HEK293T (cell line): ENCODE measurements around the gene GNB3.

Experiments
- CTCF ChIA-PET: fragments of 350-600 bp; formaldehyde crosslinking; extraction: SDS; loops from one replicate; lab custom pipeline; 2021; ENCODE audit warnings: antibody characterized with exemption, inconsistent platforms; lab: Yijun Ruan, JAX
- POLR2A ChIA-PET: fragments of 350-600 bp; formaldehyde crosslinking; extraction: SDS; loops from one replicate; lab custom pipeline; 2020; ENCODE audit warnings: antibody characterized with exemption, inconsistent platforms; lab: Yijun Ruan, JAX
- DNase-seq: peaks from one replicate; pipeline ENCODE4 v3.0.0; 2012; ENCODE audit warnings: mixed read lengths; ENCODE audit errors: extremely low spot score
- ARNT ChIP-seq: fragments of 450-650 bp; IDR thresholded peaks from 2 replicates; pipeline ENCODE4 v1.6.1; 2017; ENCODE audit warnings: mild to moderate bottlenecking
- BHLHE40 ChIP-seq: fragments of 450-650 bp; IDR thresholded peaks from 2 replicates; pipeline ENCODE4 v1.6.1; 2016; ENCODE audit warnings: mild to moderate bottlenecking, moderate library complexity, borderline replicate concordance
- CTBP1 ChIP-seq: fragments of 450-650 bp; IDR thresholded peaks from 2 replicates; pipeline ENCODE4 v1.6.1; 2016; ENCODE audit warnings: borderline replicate concordance
- ELF4 ChIP-seq: fragments of 450-650 bp; IDR thresholded peaks from 2 replicates; pipeline ENCODE4 v1.6.1; 2017; ENCODE audit warnings: antibody characterized with exemption
- FOXA1 ChIP-seq: fragments of 450-650 bp; IDR thresholded peaks from 2 replicates; pipeline ENCODE4 v1.6.1; 2016; ENCODE audit warnings: mild to moderate bottlenecking
- FOXK2 ChIP-seq: fragments of 450-650 bp; IDR thresholded peaks from 2 replicates; pipeline ENCODE4 v1.6.1; 2016; ENCODE audit warnings: mild to moderate bottlenecking
- FOXM1 ChIP-seq: fragments of 450-650 bp; IDR thresholded peaks from 2 replicates; pipeline ENCODE4 v1.6.1; 2017; ENCODE audit warnings: mild to moderate bottlenecking, borderline replicate concordance
- HDGF ChIP-seq: fragments of 450-650 bp; IDR thresholded peaks from 2 replicates; pipeline ENCODE4 v1.6.1; 2017; ENCODE audit warnings: antibody characterized with exemption, borderline replicate concordance
- L3MBTL2 ChIP-seq: fragments of 450-650 bp; conservative IDR thresholded peaks from 2 replicates; pipeline ENCODE4 v1.6.1; 2016; ENCODE audit warnings: mild to moderate bottlenecking
- LEF1 ChIP-seq: fragments of 450-650 bp; IDR thresholded peaks from 2 replicates; pipeline ENCODE4 v1.6.1; 2017; ENCODE audit warnings: mild to moderate bottlenecking, borderline replicate concordance
- NFRKB ChIP-seq: fragments of 450-650 bp; IDR thresholded peaks from 2 replicates; pipeline ENCODE4 v1.6.1; 2016; ENCODE audit warnings: mild to moderate bottlenecking, moderate library complexity
- PKNOX1 ChIP-seq: fragments of 450-650 bp; IDR thresholded peaks from 2 replicates; pipeline ENCODE4 v1.6.1; 2016
- SP1 ChIP-seq: fragments of 450-650 bp; IDR thresholded peaks from 2 replicates; pipeline ENCODE4 v1.6.1; 2017
- SUZ12 ChIP-seq: fragments of 450-650 bp; IDR thresholded peaks from 2 replicates; pipeline ENCODE4 v1.6.1; 2016; ENCODE audit warnings: mild to moderate bottlenecking
- TARDBP ChIP-seq: fragments of 450-650 bp; IDR thresholded peaks from 2 replicates; pipeline ENCODE4 v1.6.1; 2016
- ZNF384 ChIP-seq: fragments of 450-650 bp; IDR thresholded peaks from 2 replicates; pipeline ENCODE4 v1.6.1; 2016

Gene GNB3

GRCh38 chr12:6847676-6848075 lies 7.0 kb downstream of the GNB3 start:
- ChIA-PET POLR2A (interaction anchor here (0.7 to 1.9 kb wide), 4 partner anchors 13 to 21 kb away, joined by 3 to 7 read pairs (median 4); no protein-coding TSS in a partner anchor), CTCF (interaction anchor here (3.1 kb wide), 1 partner anchor 13 kb away, joined by 12 read pairs; no protein-coding TSS in a partner anchor)
- TF ChIP-seq NFRKB = no peak
- no peak for TF ChIP-seq L3MBTL2
- TF ChIP-seq ARNT = no peak
- TF ChIP-seq FOXA1 = no peak
- no peak for TF ChIP-seq SP1
- no peak for TF ChIP-seq ZNF384
- TF ChIP-seq LEF1 = no peak
- TF ChIP-seq BHLHE40 = no peak
- TF ChIP-seq FOXM1 = no peak
- TF ChIP-seq SUZ12 = no peak
- no peak for TF ChIP-seq CTBP1
- TF ChIP-seq TARDBP = no peak
- TF ChIP-seq HDGF = no peak
- no peak for TF ChIP-seq PKNOX1
- no peak for TF ChIP-seq FOXK2
- no peak for DNase-seq

GRCh38 chr12:6849427-6849826 lies 8.7 kb downstream of the GNB3 start:
- no peak for TF ChIP-seq PKNOX1
- no peak for TF ChIP-seq BHLHE40
- TF ChIP-seq SP1 = no peak
- TF ChIP-seq ELF4 = no peak
- ChIA-PET POLR2A (interaction anchor here (1.0 to 1.9 kb wide), 3 partner anchors 9 to 126 kb away, joined by 3 to 7 read pairs (median 4); partner anchors contain the start of genes COPS7A and GNB3), CTCF (interaction anchor here (0.7 to 3.1 kb wide), 2 partner anchors 15 to 288 kb away, joined by 4 to 12 read pairs; no protein-coding TSS in a partner anchor)
- no peak for DNase-seq

- no peak for TF ChIP-seq TARDBP
- TF ChIP-seq ARNT = no peak
- TF ChIP-seq BHLHE40 = no peak
- TF ChIP-seq NFRKB = no peak
- no peak for TF ChIP-seq FOXA1
- TF ChIP-seq FOXK2 = no peak
- no peak for DNase-seq
- ChIA-PET POLR2A (interaction anchor here (1.0 to 5.5 kb wide), 6 partner anchors 15 to 161 kb away, joined by 3 to 214 read pairs (median 33); partner anchors contain the start of genes COPS7A, P3H3, PTMS and SPSB2), CTCF (interaction anchor here (0.7 to 3.9 kb wide), 4 partner anchors 15 to 287 kb away, joined by 4 to 26 read pairs (median 8); no protein-coding TSS in a partner anchor)
Observed at GRCh38 chr12:6849976-6850560, 9.3 kb downstream of the GNB3 start.

- ChIA-PET CTCF (interaction anchor here (1.0 to 3.9 kb wide), 5 partner anchors 15 to 98 kb away, joined by 4 to 26 read pairs (median 6); partner anchors contain the start of gene MLF2), POLR2A (interaction anchor here (1.0 to 5.5 kb wide), 21 partner anchors 10 to 380 kb away, joined by 3 to 214 read pairs (median 12); partner anchors contain the start of genes C12orf57, COPS7A, GNB3 and GPR162)
- TF ChIP-seq FOXA1 (no peak), ARNT (no peak), ELF4 (no peak), CTBP1 (no peak), NFRKB (no peak), ZNF384 (no peak), TARDBP (no peak), BHLHE40 (no peak), PKNOX1 (no peak), LEF1 (no peak), FOXM1 (no peak), FOXK2 (no peak), SUZ12 (no peak), HDGF (no peak), SP1 (no peak), L3MBTL2 (no peak)
- no peak for DNase-seq
Observed at GRCh38 chr12:6850796-6851152, 10.0 kb downstream of the GNB3 start.

GRCh38 chr12:6851153-6851920 lies 10.6 kb downstream of the GNB3 start, which contains the start of gene CDCA3:
TSS of gene CDCA3 (minus strand) at chr12:6851286. CDS start at chr12:6850952, 334 bp downstream.
- DNase-seq = peak; percentile 95
- ChIA-PET CTCF (interaction anchor here (0.8 to 3.9 kb wide), 9 partner anchors 16 to 98 kb away, joined by 3 to 28 read pairs (median 5); partner anchors contain the start of genes MLF2 and SPSB2), POLR2A (interaction anchor here (0.6 to 5.5 kb wide), 34 partner anchors 10 to 380 kb away, joined by 3 to 214 read pairs (median 6); partner anchors contain the start of genes C12orf57, COPS7A, GNB3 and GPR162)
- TF ChIP-seq FOXM1 (peak; percentile 59; the same call in 1 of the 2 replicates), PKNOX1 (peak; percentile 99), L3MBTL2 (peak; percentile 94), FOXK2 (no peak), TARDBP (no peak)
